ENCODE measurements around the gene FAM20A. TPM values are rescaled to one million over a fixed set of nuclear protein-coding genes. Genes with fewer than 3 reads are reported as not detected.
A peak's percentile ranks its signal among the peaks of the same experiment; 100 is the strongest.

The FAM20A gene
- total and polyA plus RNA-seq, 2 experiments from 2014 or later: 9.3 to 10.9 TPM

DNA sequence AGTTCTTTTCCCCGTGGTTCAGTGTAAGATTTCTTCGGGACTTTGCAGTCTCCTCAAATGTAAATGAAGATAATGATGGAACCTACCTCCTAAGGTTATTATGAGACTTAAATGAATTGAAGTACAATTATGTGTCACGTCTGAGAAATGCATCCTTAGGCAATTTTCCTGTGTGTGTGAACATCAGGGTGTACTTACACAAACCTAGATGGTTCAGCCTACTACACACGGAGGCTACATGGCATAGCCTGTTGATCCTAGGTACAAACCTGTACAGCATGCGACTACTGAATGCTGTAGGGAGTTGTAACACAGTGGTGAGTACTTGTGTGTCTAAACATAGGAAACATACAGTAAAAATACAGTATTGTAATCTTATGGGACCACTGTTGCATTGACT lies 1.1 kb upstream of the FAM20A start:
- no peak overlapping the region for H3K9ac ChIP-seq
- no peaks in the 10 kb centered on the region for H3K36me3 ChIP-seq (ENCODE audit: low read depth)
- H3K4me3 ChIP-seq: no peak overlapping the region
- H3F3A ChIP-seq (ENCODE audit: insufficient read depth): peaks cover 32% of the 10 kb centered on the region
- in situ Hi-C loops (cut with MboI): no loop called here
- no peaks in the 10 kb centered on the region for H3K27me3 ChIP-seq (replicated peaks; ENCODE audit: insufficient read depth)
- no peak overlapping the region for H3K4me2 ChIP-seq (ENCODE audit: unreplicated experiment)
- WGBS, 2 experiments (ENCODE audit: low coverage in 1 of 2, low lambda C conversion rate in 2 of 2, missing lambda C conversion rate in 2 of 2): 70 to 72% methylated on average over 5 of the region's 5 CpGs
- no peaks in the 10 kb centered on the region for H4K20me1 ChIP-seq (ENCODE audit: insufficient read depth)
- no peak for TF ChIP-seq EZH2 (IDR thresholded peaks at IDR 0.05; ENCODE audit: insufficient read depth, poor library complexity, severe bottlenecking)
- TF ChIP-seq EZH2phosphoT487 (IDR thresholded peaks at IDR 0.05; ENCODE audit: insufficient read depth, low read depth): no peak
- peak; percentile 38 for DNase-seq
- no peaks in the 10 kb centered on the region for H3K9me2 ChIP-seq (ENCODE audit: insufficient read depth)
- no peak overlapping the region for H3K27ac ChIP-seq
- H3K4me1 ChIP-seq (ENCODE audit: insufficient read depth): peaks cover 31% of the 10 kb centered on the region
- no peaks in the 10 kb centered on the region for H3K9me3 ChIP-seq (ENCODE audit: low read depth)
- no peaks in the 10 kb centered on the region for H3K79me2 ChIP-seq (ENCODE audit: insufficient read depth)
- no peak overlapping the region for H2AFZ ChIP-seq

DNA sequence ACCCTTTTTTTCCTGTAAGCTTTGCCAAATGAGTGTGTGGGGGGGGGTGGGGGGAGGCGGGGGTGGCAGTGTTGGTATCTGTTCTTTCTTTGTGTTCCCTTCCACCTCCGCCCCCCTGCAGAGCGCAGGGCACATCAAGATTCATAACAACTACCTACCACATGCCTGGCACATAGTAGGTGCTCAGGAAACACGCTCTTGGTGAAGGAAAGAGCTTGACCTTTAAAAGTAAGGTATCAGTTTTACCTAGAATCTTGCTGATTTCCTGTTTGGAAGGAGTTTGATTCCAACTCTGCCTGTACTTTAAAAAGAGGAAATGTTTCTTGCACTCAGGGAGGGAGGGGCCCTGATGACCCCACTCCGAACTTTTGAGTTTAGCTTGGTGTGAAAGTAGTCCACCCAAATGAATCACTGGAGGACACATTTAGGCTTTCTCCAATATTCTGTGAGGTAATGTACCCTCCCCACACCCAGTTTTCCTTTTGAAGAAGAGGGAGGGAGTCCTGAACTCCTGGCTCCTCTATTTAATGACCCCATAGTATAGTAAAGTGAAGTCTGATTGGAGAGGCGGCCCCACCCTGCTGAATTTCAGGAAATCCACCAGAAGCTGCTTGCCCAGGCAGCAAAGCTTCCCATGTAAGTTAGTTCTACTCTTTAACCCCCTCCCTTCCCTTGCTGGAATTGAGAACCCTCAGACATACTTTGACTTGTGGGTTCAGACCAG lies 560 bp upstream of the FAM20A start:
- H4K20me1 ChIP-seq (ENCODE audit: insufficient read depth): no peaks in the 10 kb centered on the region
- H2AFZ ChIP-seq: no peak overlapping the region
- H3K79me2 ChIP-seq (ENCODE audit: insufficient read depth): no peaks in the 10 kb centered on the region
- in situ Hi-C loops (cut with MboI): no loop called here
- H3K27me3 ChIP-seq (replicated peaks; ENCODE audit: insufficient read depth): no peaks in the 10 kb centered on the region
- H3K27ac ChIP-seq: no peak overlapping the region
- no peak for TF ChIP-seq EZH2 (IDR thresholded peaks at IDR 0.05; ENCODE audit: insufficient read depth, poor library complexity, severe bottlenecking)
- TF ChIP-seq EZH2phosphoT487 (IDR thresholded peaks at IDR 0.05; ENCODE audit: insufficient read depth, low read depth): no peak
- WGBS, 2 experiments (ENCODE audit: low coverage in 1 of 2, low lambda C conversion rate in 2 of 2, missing lambda C conversion rate in 2 of 2): 59 to 61% methylated on average over 6 of the region's 6 CpGs
- H3K4me1 ChIP-seq (ENCODE audit: insufficient read depth): peaks cover 31% of the 10 kb centered on the region
- peak; percentile 23 for DNase-seq
- H3K9me3 ChIP-seq (ENCODE audit: low read depth): no peaks in the 10 kb centered on the region
- no peak overlapping the region for H3K4me3 ChIP-seq
- peak overlapping the region; percentile 92 for H3K4me2 ChIP-seq (ENCODE audit: unreplicated experiment)
- H3K36me3 ChIP-seq (ENCODE audit: low read depth): no peaks in the 10 kb centered on the region
- H3K9me2 ChIP-seq (ENCODE audit: insufficient read depth): no peaks in the 10 kb centered on the region
- H3K9ac ChIP-seq: no peak overlapping the region
- H3F3A ChIP-seq (ENCODE audit: insufficient read depth): peaks cover 32% of the 10 kb centered on the region

DNA sequence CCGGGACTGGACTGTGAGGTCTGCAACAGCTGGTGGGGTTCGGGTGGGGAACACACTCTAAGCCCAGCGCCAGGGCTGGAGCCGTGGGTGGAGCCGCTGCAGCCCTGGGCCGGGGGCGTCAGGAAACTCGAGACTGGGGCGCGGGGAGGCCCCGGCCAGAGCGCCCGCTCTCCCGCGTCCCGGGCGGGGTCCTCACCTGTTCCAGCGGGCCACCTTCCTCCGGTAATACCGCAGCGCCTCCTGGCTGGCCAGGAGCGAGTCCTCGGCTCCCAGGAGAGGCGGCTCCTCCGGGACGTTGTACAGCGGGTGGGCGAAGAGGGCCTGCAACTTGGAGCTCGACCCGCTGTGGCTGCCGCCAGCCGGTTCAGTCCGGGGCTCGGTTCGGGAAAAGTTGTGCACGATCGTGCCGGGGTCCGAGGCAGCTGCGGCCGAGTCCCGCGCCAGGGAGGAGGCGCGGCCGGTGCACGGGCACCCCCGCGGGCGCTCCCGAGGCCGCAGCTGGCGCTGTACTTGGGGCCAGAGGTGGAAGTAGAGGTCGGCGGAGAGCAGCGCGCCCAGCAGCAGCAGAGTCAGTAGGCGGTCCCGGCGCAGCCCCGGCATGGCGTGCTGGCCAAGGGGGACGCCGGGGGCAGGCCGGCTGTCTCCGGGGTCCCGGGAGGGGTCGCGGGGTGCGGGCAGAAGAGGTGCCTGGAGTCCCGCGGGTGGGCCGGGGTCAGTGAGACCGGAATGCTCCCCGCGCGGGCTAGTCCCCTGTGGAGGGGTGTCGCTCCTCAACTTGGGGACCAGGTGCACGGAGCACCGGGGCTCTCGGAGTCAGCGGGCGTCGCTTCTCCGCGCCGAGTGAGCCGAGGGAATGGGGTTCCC lies 868 bp downstream of the FAM20A start:
- Histone ChIP-seq H3K4me3 (peak overlapping the region; percentile 80), H3K27me3 (replicated peaks; ENCODE audit: insufficient read depth) (no peaks in the 10 kb centered on the region), H2AFZ (peak overlapping the region; percentile 85), H3K9me2 (ENCODE audit: insufficient read depth) (no peaks in the 10 kb centered on the region), H3F3A (ENCODE audit: insufficient read depth) (peaks cover 32% of the 10 kb centered on the region), H3K79me2 (ENCODE audit: insufficient read depth) (no peaks in the 10 kb centered on the region), H3K9me3 (ENCODE audit: low read depth) (no peaks in the 10 kb centered on the region), H3K4me2 (ENCODE audit: unreplicated experiment) (peak overlapping the region; percentile 92), H4K20me1 (ENCODE audit: insufficient read depth) (no peaks in the 10 kb centered on the region), H3K9ac (peak overlapping the region; percentile 66), H3K27ac (no peak overlapping the region), H3K36me3 (ENCODE audit: low read depth) (no peaks in the 10 kb centered on the region), H3K4me1 (ENCODE audit: insufficient read depth) (peaks cover 34% of the 10 kb centered on the region)
- 6% methylated on average over 61 to 77 of the region's 88 CpGs for WGBS, 2 experiments (ENCODE audit: low coverage in 1 of 2, low lambda C conversion rate in 2 of 2, missing lambda C conversion rate in 2 of 2)
- TF ChIP-seq EZH2 (IDR thresholded peaks at IDR 0.05; ENCODE audit: insufficient read depth, poor library complexity, severe bottlenecking): no peak
- no peak for TF ChIP-seq EZH2phosphoT487 (IDR thresholded peaks at IDR 0.05; ENCODE audit: insufficient read depth, low read depth)
- DNase-seq: peak; percentile 59
- in situ Hi-C loops (cut with MboI): no loop called here

DNA sequence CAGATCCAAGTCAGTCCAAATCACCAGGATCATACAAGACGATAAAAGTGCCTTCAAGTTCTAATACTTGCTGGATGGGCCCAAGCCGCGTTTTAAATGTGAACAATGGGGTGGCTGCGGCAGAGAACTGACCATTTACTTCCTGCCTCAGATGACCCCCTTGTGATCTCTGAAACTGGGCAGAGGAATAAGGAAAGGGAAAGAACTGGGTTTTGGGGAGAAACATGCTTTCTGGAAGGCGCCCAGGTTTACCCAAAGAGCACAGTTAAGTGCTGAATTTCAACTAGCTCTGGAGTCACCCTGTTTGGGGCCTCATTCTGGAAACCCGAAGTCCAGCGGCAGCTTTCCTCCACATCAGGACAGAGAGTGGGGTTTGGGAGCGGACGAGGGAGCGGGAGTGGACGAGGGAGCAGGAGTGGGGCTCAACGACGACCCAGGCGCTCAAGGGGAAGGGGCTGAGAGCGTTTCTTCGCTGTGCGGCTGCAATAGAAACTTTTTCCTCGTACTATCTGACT lies 1.6 kb downstream of the FAM20A start:
- no peaks in the 10 kb centered on the region for H3K9me2 ChIP-seq (ENCODE audit: insufficient read depth)
- peak overlapping the region; percentile 80 for H3K4me3 ChIP-seq
- H3K9me3 ChIP-seq (ENCODE audit: low read depth): no peaks in the 10 kb centered on the region
- peak overlapping the region; percentile 85 for H2AFZ ChIP-seq
- peaks cover 36% of the 10 kb centered on the region for H3K4me1 ChIP-seq (ENCODE audit: insufficient read depth)
- no peaks in the 10 kb centered on the region for H3K79me2 ChIP-seq (ENCODE audit: insufficient read depth)
- DNase-seq: no peak
- H3K27me3 ChIP-seq (replicated peaks; ENCODE audit: insufficient read depth): no peaks in the 10 kb centered on the region
- in situ Hi-C loops (cut with MboI): no loop called here
- H3K4me2 ChIP-seq (ENCODE audit: unreplicated experiment): peak overlapping the region; percentile 92
- H3K9ac ChIP-seq: peak overlapping the region; percentile 66
- no peaks in the 10 kb centered on the region for H3K36me3 ChIP-seq (ENCODE audit: low read depth)
- peaks cover 32% of the 10 kb centered on the region for H3F3A ChIP-seq (ENCODE audit: insufficient read depth)
- TF ChIP-seq EZH2 (IDR thresholded peaks at IDR 0.05; ENCODE audit: insufficient read depth, poor library complexity, severe bottlenecking): no peak
- TF ChIP-seq EZH2phosphoT487 (IDR thresholded peaks at IDR 0.05; ENCODE audit: insufficient read depth, low read depth): no peak
- H3K27ac ChIP-seq: peak overlapping the region; percentile 71
- WGBS, 2 experiments (ENCODE audit: low coverage in 1 of 2, low lambda C conversion rate in 2 of 2, missing lambda C conversion rate in 2 of 2): 69 to 75% methylated on average over 18 of the region's 18 CpGs
- no peaks in the 10 kb centered on the region for H4K20me1 ChIP-seq (ENCODE audit: insufficient read depth)

All from GM23248 (cell line).